ENCODE data around the gene TRIM27.

GRCh38 chr6:28920281-28920680, 3.5 kb downstream of the TRIM27 start:
- no peak for TF ChIP-seq CTCF (IDR thresholded peaks at IDR 0.05; ENCODE audit: insufficient read depth, low read length)
- TF ChIP-seq GABPA (IDR thresholded peaks at IDR 0.05; ENCODE audit: low read depth), result no peak
